Naive thymus-derived CD4-positive, alpha-beta T cell (primary cell): Measurements from ENCODE around the gene FNTB. TPM values are rescaled to one million over a fixed set of nuclear protein-coding genes. Genes with fewer than 3 reads are reported as not detected.
A peak's percentile ranks its signal among the peaks of the same experiment; 100 is the strongest.
"Not testable (repeated sequence)": the region's sequence is repeated elsewhere in the genome, so short reads cannot be mapped to it uniquely, and the experiment has no call there.

Source experiments
- ATAC-seq: fragments of 150-1000 bp; cut with Tn5 transposase; 2 replicates; pipeline ENCODE4 v1.10.0; 2021; ENCODE audit warnings: mild to moderate bottlenecking, moderate library complexity
- CTCF ChIA-PET: fragments of 350-600 bp; sonication (Branson Sonifier 250); formaldehyde crosslinking; loops from one replicate; lab custom pipeline; 2021; ENCODE audit warnings: antibody characterized with exemption; lab: Charles Lee
- POLR2A ChIA-PET: fragments of 350-600 bp; sonication (Branson Sonifier 250); formaldehyde crosslinking; loops from one replicate; lab custom pipeline; 2021; ENCODE audit warnings: antibody characterized with exemption, inconsistent platforms; lab: Charles Lee
- DNase-seq, 9 donors: peaks; one replicate each; pipeline versions ENCODE4 v3.0.0 to v3.0.0-alpha.2; 2020 to 2022; ENCODE audit warnings: mixed read lengths in 1 of 9
- H3K27ac ChIP-seq: one replicate; pipeline ENCODE4 v1.7.0; 2013; ENCODE audit warnings: mild to moderate bottlenecking, low read depth, low read length, moderate library complexity
- H3K27me3 ChIP-seq, 2 donors: one replicate each; pipeline ENCODE4 v1.7.0; 2013; ENCODE audit warnings: low read length in 2 of 2, mild to moderate bottlenecking in 2 of 2, moderate library complexity in 2 of 2; ENCODE audit not compliant: control insufficient read depth in 2 of 2, insufficient read depth in 2 of 2
- H3K36me3 ChIP-seq, 3 experiments: 1 replicate in 2 of 3; 2 replicates in 1 of 3; pipeline ENCODE4 v1.7.0; 2013; ENCODE audit warnings: low read length in 3 of 3, mild to moderate bottlenecking in 3 of 3, moderate library complexity in 1 of 3; ENCODE audit not compliant: insufficient read depth in 3 of 3, control insufficient read depth in 2 of 3
- H3K4me1 ChIP-seq, 2 donors: one replicate each; pipeline ENCODE4 v1.7.0; 2013; ENCODE audit warnings: low read length in 2 of 2, mild to moderate bottlenecking in 2 of 2, moderate library complexity in 1 of 2; ENCODE audit not compliant: control insufficient read depth in 2 of 2, insufficient read depth in 2 of 2
- H3K4me3 ChIP-seq: 2 replicates; pipeline ENCODE4 v1.7.0; 2013; ENCODE audit warnings: mild to moderate bottlenecking, low read length
- H3K9me3 ChIP-seq, 3 experiments: 1 replicate in 2 of 3; 2 replicates in 1 of 3; pipeline ENCODE4 v1.7.0; 2013; ENCODE audit warnings: low read length in 3 of 3; ENCODE audit not compliant: control insufficient read depth in 2 of 3
- H3K27ac Mint-ChIP-seq, 9 donors: one replicate each; pipeline ENCODE4 v1.8.0; 2020 to 2022; ENCODE audit warnings: mixed read lengths in 9 of 9, mild to moderate bottlenecking in 8 of 9, moderate library complexity in 5 of 9, inconsistent platforms in 2 of 9
- H3K27me3 Mint-ChIP-seq, 5 donors: one replicate each; pipeline ENCODE4 v1.8.0; 2021 to 2022; ENCODE audit warnings: mixed read lengths in 5 of 5, mild to moderate bottlenecking in 1 of 5
- H3K36me3 Mint-ChIP-seq, 5 donors: one replicate each; pipeline ENCODE4 v1.8.0; 2020 to 2022; ENCODE audit warnings: mixed read lengths in 5 of 5, mild to moderate bottlenecking in 3 of 5, inconsistent platforms in 1 of 5
- H3K4me1 Mint-ChIP-seq, 7 donors: one replicate each; pipeline ENCODE4 v1.8.0; 2020 to 2022; ENCODE audit warnings: mixed read lengths in 7 of 7, mild to moderate bottlenecking in 3 of 7, inconsistent platforms in 1 of 7
- H3K4me3 Mint-ChIP-seq, 10 donors: one replicate each; pipeline ENCODE4 v1.8.0; 2020 to 2022; ENCODE audit warnings: mild to moderate bottlenecking in 10 of 10, mixed read lengths in 10 of 10, moderate library complexity in 6 of 10, inconsistent platforms in 2 of 10
- H3K9me3 Mint-ChIP-seq, 11 donors: one replicate each; pipeline ENCODE4 v1.8.0; 2020 to 2022; ENCODE audit warnings: mixed read lengths in 11 of 11, mild to moderate bottlenecking in 4 of 11, inconsistent platforms in 1 of 11, moderate library complexity in 1 of 11
- intact Hi-C, 2 donors: fragments of 100-400 bp; cut with micrococcal nuclease; formaldehyde crosslinking; loops; one replicate each; pipeline ENCODE4 v1.15.1; 2023
- polyA plus RNA-seq, 2 donors: library from polyadenylated mRNA; unstranded; fragments of 300-500 nt; fragmentation: Illumina TruSeq; gene quantifications; one replicate each; pipeline ENCODE4 v1.2.3, GENCODE V29; 2021
- total RNA-seq, 6 experiments: library from RNA in 5 of 6; stranded (reverse) in 5 of 6; gene quantifications; 1 replicate in 5 of 6; 2 replicates in 1 of 6; pipeline ENCODE4 v1.2.3 and lab custom pipeline; 2021 to 2026

Gene FNTB
- total and polyA plus RNA-seq, 7 experiments from 2014 or later: 4.0 to 19.7 (median 11.3) TPM

DNA sequence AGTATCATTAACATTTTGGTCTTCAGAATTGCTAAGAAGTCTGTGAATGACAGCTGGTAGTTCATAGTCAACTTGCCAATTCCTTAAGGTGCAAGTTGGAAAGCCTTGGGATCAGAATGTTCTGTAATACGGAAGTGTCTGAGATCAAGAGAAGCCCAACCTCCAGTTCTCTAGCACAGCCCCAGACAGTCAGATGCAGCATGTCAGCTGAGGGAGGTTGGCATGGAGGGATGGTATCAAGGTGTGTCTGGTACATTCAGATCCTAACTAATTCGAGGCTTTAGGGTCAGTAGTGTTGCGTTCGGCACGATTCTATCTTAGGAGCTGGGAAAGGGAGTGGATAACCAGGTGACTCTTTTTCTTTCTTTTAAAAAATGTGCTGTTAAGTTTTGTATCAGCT is 38.3 kb downstream of the FNTB start:
- H3K27me3 ChIP-seq: no peaks in the 10 kb centered on the region
- no peaks in the 10 kb centered on the region for H3K4me1 ChIP-seq
- no peaks in the 10 kb centered on the region for H3K27me3 Mint-ChIP-seq
- H3K4me3 ChIP-seq: no peak overlapping the region
- peaks cover 4 to 38% (median 12%) of the 10 kb centered on the region in 5 donors for H3K36me3 Mint-ChIP-seq
- peaks cover 0 to 41% (median 0%) of the 10 kb centered on the region in 3 experiments for H3K36me3 ChIP-seq
- ATAC-seq: no peak
- no peaks in the 10 kb centered on the region for H3K9me3 Mint-ChIP-seq
- POLR2A ChIA-PET: no interaction called here
- peaks cover 0 to 4% (median 0%) of the 10 kb centered on the region in 7 donors for H3K4me1 Mint-ChIP-seq
- CTCF ChIA-PET: no interaction called here
- DNase-seq: no peak
- no peak overlapping the region for H3K4me3 Mint-ChIP-seq
- no peak overlapping the region for H3K27ac Mint-ChIP-seq
- H3K27ac ChIP-seq: no peak overlapping the region
- H3K9me3 ChIP-seq: no peaks in the 10 kb centered on the region
- intact Hi-C loops: no loop called here

DNA sequence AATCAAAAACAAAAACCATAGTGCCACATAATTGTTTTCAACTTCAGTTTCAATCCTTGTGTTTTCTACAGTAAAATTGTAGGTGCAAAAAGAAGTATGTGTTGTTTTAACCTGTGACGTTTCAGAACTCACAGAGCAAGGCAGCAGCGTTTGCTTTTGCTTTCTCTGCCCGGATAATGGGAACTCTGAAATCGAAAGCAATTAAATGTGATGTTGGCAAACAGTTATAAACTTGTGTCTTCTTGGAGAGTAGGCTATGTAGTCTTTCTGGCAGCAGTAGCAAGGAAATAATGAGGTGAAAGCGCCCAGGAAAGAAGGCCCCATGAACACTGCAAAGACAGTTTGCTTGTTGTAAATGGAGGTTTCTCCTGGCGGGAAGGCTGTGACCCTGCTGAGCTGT is 39.1 kb downstream of the FNTB start:
- no peaks in the 10 kb centered on the region for H3K9me3 Mint-ChIP-seq
- POLR2A ChIA-PET: no interaction called here
- DNase-seq: no peak
- Histone ChIP-seq H3K9me3 (no peaks in the 10 kb centered on the region), H3K27me3 (no peaks in the 10 kb centered on the region), H3K4me1 (no peaks in the 10 kb centered on the region), H3K27ac (no peak overlapping the region), H3K4me3 (no peak overlapping the region), H3K36me3 (peaks cover 0 to 45% (median 0%) of the 10 kb centered on the region in 3 experiments)
- CTCF ChIA-PET: no interaction called here
- intact Hi-C loops: no loop called here
- H3K27me3 Mint-ChIP-seq: no peaks in the 10 kb centered on the region
- no peak for ATAC-seq
- H3K4me3 Mint-ChIP-seq: no peak overlapping the region
- H3K36me3 Mint-ChIP-seq: peaks cover 7 to 38% (median 15%) of the 10 kb centered on the region in 5 donors
- H3K4me1 Mint-ChIP-seq: peaks cover 0 to 4% (median 0%) of the 10 kb centered on the region in 7 donors
- H3K27ac Mint-ChIP-seq: no peak overlapping the region

DNA sequence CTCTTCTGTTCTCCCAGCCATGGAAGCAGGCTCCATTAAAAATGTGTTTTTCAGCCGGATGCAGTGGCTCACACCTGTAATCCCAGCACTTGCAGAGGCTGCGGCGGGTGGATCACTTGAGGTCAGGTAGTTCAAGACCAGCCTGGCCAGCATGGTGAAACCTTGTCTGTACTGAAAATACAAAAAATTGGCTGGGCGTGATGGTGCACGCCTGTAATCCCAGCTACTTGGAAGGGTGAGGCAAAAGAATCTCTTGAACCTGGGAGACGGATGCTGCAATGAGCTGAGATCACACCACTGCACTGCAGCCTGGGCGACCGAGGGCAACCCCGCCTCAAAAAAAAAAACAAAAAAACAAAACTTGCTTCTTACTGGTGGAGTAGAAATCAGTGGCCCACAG is 39.8 kb downstream of the FNTB start:
- CTCF ChIA-PET: no interaction called here
- intact Hi-C loops: no loop called here
- ATAC-seq (no peak), DNase-seq (no peak)
- H3K4me3 Mint-ChIP-seq: no peak overlapping the region
- POLR2A ChIA-PET: no interaction called here
- no peak overlapping the region for H3K27ac Mint-ChIP-seq
- peaks cover 0 to 4% (median 0%) of the 10 kb centered on the region in 7 donors for H3K4me1 Mint-ChIP-seq
- H3K9me3 Mint-ChIP-seq: no peaks in the 10 kb centered on the region
- Histone ChIP-seq H3K27me3 (no peaks in the 10 kb centered on the region), H3K36me3 (peaks cover 0 to 45% (median 0%) of the 10 kb centered on the region in 3 experiments), H3K27ac (no peak overlapping the region), H3K9me3 (no peaks in the 10 kb centered on the region), H3K4me3 (no peak overlapping the region), H3K4me1 (no peaks in the 10 kb centered on the region)
- H3K27me3 Mint-ChIP-seq: no peaks in the 10 kb centered on the region
- peaks cover 9 to 38% (median 19%) of the 10 kb centered on the region in 5 donors for H3K36me3 Mint-ChIP-seq

DNA sequence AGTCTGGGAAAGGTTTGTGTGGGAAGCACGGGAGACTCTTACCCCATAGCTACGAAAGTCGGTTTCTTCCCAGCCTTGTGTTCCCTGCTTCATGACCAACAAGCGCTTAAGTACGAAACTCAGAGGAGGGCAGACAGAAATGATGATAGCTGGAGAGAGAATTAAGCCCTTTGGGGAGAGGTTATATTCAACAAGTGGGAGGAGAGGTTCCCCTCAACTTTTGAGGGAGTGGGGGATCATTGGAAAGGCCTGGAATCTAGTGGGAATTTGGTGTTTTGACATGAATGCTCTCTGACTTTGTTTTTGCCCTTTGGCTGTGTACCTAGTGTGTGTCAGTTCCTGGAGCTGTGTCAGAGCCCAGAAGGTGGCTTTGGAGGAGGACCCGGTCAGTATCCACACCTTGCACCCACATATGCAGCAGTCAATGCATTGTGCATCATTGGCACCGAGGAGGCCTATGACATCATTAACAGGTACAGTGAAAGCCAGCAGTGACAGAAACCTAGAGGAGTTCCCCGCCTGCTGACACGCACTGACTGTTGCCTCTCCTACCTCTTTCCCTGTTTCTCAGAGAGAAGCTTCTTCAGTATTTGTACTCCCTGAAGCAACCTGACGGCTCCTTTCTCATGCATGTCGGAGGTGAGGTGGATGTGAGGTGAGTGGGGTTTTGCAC is 40.6 kb downstream of the FNTB start:
- POLR2A ChIA-PET: no interaction called here
- peaks cover 0 to 49% (median 0%) of the 10 kb centered on the region in 3 experiments for H3K36me3 ChIP-seq
- Mint-ChIP-seq H3K9me3 (no peaks in the 10 kb centered on the region), H3K36me3 (peaks cover 14 to 38% (median 24%) of the 10 kb centered on the region in 5 donors), H3K4me3 (no peak overlapping the region), H3K27me3 (no peaks in the 10 kb centered on the region), H3K27ac (no peak overlapping the region), H3K4me1 (peaks cover 0 to 4% (median 0%) of the 10 kb centered on the region in 7 donors)
- H3K9me3 ChIP-seq: no peaks in the 10 kb centered on the region
- H3K4me1 ChIP-seq: no peaks in the 10 kb centered on the region
- H3K27ac ChIP-seq: no peak overlapping the region
- DNase-seq (no peak), ATAC-seq (no peak)
- no peak overlapping the region for H3K4me3 ChIP-seq
- CTCF ChIA-PET: no interaction called here
- intact Hi-C loops: no loop called here
- no peaks in the 10 kb centered on the region for H3K27me3 ChIP-seq

DNA sequence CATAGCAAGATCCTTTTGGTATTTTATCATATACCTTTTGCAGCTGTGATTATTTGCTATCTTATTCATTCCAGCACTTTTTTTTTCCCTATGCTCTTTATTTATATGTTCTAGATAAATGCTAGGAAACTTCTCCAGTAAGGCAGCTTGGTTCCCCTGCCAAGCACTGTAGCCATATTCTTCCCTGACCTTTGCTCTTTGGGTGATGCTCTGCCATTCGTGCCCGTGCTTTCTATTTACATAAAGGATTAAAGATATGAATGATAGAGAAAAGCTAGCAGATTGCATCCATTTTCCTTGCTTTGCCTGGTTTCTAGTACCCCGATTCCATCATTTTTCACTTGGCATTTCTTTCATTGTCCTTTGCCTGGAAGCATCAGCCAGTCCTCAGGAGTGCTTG is 42.2 kb downstream of the FNTB start:
- Mint-ChIP-seq H3K4me3 (no peak overlapping the region), H3K27ac (peak overlapping the region in 1 of 9 donors; percentile 26), H3K9me3 (no peaks in the 10 kb centered on the region), H3K36me3 (peaks cover 16 to 50% (median 33%) of the 10 kb centered on the region in 5 donors), H3K27me3 (no peaks in the 10 kb centered on the region), H3K4me1 (peaks cover 0 to 4% (median 0%) of the 10 kb centered on the region in 7 donors)
- Histone ChIP-seq H3K27ac (no peak overlapping the region), H3K9me3 (no peaks in the 10 kb centered on the region), H3K27me3 (no peaks in the 10 kb centered on the region), H3K4me1 (no peaks in the 10 kb centered on the region), H3K4me3 (no peak overlapping the region), H3K36me3 (peaks cover 0 to 53% (median 0%) of the 10 kb centered on the region in 3 experiments)
- DNase-seq: no peak
- ChIA-PET CTCF (no interaction called here), POLR2A (no interaction called here)
- ATAC-seq: no peak
- intact Hi-C loops: no loop called here

DNA sequence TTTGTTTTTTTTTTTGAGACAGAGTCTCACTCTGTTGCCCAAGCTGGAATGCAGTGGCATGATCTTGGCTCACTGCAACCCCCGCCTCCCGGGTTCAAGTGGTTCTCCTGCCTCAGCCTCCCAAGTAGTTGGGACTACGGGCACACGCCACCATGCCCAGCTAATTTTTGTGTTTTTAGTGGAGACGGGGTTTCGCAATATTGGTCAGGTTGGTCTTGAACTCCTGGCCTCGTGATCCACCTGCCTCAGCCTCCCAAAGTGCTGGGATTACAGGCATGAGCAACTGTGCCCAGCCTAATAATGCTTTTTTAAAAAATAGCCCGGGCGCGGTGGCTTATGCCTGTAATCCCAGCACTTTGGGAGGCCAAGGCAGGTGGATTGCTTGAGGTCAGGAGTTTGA is 44.6 kb downstream of the FNTB start:
- H3K9me3 Mint-ChIP-seq, H3K27me3 Mint-ChIP-seq, H3K4me1 ChIP-seq, H3K4me3 ChIP-seq, H3K27ac Mint-ChIP-seq, DNase-seq, H3K9me3 ChIP-seq, H3K4me3 Mint-ChIP-seq, POLR2A ChIA-PET, intact Hi-C loops, H3K27me3 ChIP-seq, ATAC-seq, CTCF ChIA-PET, H3K4me1 Mint-ChIP-seq, H3K27ac ChIP-seq: not testable (repeated sequence)
- peaks cover 0 to 50% (median 0%) of the 10 kb centered on the region in 3 experiments for H3K36me3 ChIP-seq
- peaks cover 22 to 64% (median 38%) of the 10 kb centered on the region in 5 donors for H3K36me3 Mint-ChIP-seq

DNA sequence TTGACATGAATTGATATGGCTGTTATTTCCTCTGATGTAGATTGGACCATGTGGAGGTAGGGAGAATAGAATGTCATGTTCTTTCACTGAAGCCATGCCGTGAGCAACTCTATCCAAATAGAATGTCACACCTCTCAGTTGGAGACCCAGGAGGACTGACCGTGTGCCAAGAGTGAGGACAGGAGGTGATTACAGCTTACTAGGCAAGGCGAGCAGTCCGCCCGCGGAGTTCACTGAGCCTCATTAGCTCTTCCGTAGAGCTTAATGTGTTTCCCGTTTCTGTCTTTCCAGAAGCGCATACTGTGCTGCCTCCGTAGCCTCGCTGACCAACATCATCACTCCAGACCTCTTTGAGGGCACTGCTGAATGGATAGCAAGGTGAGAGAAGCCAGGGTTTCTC is 45.6 kb downstream of the FNTB start:
- Mint-ChIP-seq H3K4me1 (peaks cover 0 to 4% (median 0%) of the 10 kb centered on the region in 7 donors), H3K36me3 (peaks cover 20 to 62% (median 37%) of the 10 kb centered on the region in 5 donors), H3K27ac (no peak overlapping the region)

More for the DNA sequence above, 45.6 kb downstream of the FNTB start:
- Histone ChIP-seq H3K4me1 (no peaks in the 10 kb centered on the region), H3K9me3 (no peaks in the 10 kb centered on the region), H3K36me3 (peaks cover 0 to 40% (median 0%) of the 10 kb centered on the region in 3 experiments), H3K27ac (no peak overlapping the region), H3K4me3 (no peak overlapping the region), H3K27me3 (no peaks in the 10 kb centered on the region)
- ATAC-seq (no peak), DNase-seq (no peak)
- Mint-ChIP-seq H3K9me3 (no peaks in the 10 kb centered on the region), H3K4me3 (no peak overlapping the region), H3K27me3 (no peaks in the 10 kb centered on the region)
- ChIA-PET POLR2A (no interaction called here), CTCF (no interaction called here)
- intact Hi-C loops: no loop called here
